ENCODE measurements around the gene CIP2A. TPM values are rescaled to one million over a fixed set of nuclear protein-coding genes. Genes with fewer than 3 reads are reported as not detected.

Gene CIP2A
- total and polyA plus RNA-seq, 2 donors (not counting 1 experiment from before 2014, with no cell fraction given), result 7.9 to 10.1 TPM

GRCh38 chr3:108510496-108510895 lies 78.7 kb downstream of the CIP2A start, which contains the start of gene MYH15:
MYH15 (minus strand) TSS chr3:108510596; CDS start chr3:108510530, 66 bp downstream.
- no peaks in the 10 kb centered on the region for H3K27me3 ChIP-seq (ENCODE audit: control insufficient read depth, insufficient read depth, low read length)
- H3K4me2 ChIP-seq (ENCODE audit: extremely low read depth, insufficient read depth, low read length), result no peak within 1 kb of the TSS
- H3K9ac ChIP-seq (ENCODE audit: insufficient read depth, low read length), result no peak within 1 kb of the TSS
- H3K36me3 ChIP-seq (ENCODE audit: control insufficient read depth, insufficient read depth, low read length), result no peaks in the 10 kb centered on the region
- no peak within 1 kb of the TSS for H2AFZ ChIP-seq (ENCODE audit: low read length)
- no peak within 1 kb of the TSS for H3K4me3 ChIP-seq (replicated peaks in 1 of 4; ENCODE audit: control extremely low read depth in 1 of 4, insufficient read depth in 1 of 4, low read depth in 3 of 4, low read length in 4 of 4)
- TF ChIP-seq EZH2 (IDR thresholded peaks at IDR 0.05; ENCODE audit: low read length, missing control alignments) (no peak), CTCF (conservative IDR thresholded peaks at IDR 0.05 in 1 of 2, IDR thresholded peaks at IDR 0.05 in 1 of 2; ENCODE audit: low read depth in 1 of 2, low read length in 2 of 2) (no peak)
- H3K79me2 ChIP-seq (ENCODE audit: control insufficient read depth, insufficient read depth, low read length), result no peaks in the 10 kb centered on the region
- H3K9me3 ChIP-seq (ENCODE audit: control insufficient read depth, insufficient read depth, low read depth, low read length), result no peaks in the 10 kb centered on the region
- H3K27ac ChIP-seq (ENCODE audit: insufficient read depth, low read length), result no peak within 1 kb of the TSS
- H3K4me1 ChIP-seq (ENCODE audit: control insufficient read depth, extremely low read depth, insufficient read depth, low read length), result no peaks in the 10 kb centered on the region
- no peak for DNase-seq (ENCODE audit: low read depth in 2 of 2)
- no peaks in the 10 kb centered on the region for H4K20me1 ChIP-seq (ENCODE audit: control insufficient read depth, extremely low read depth, insufficient read depth, low read length)

- no peak for TF ChIP-seq EZH2 (IDR thresholded peaks at IDR 0.05; ENCODE audit: low read length, missing control alignments)
- TF ChIP-seq CTCF (conservative IDR thresholded peaks at IDR 0.05 in 1 of 2, IDR thresholded peaks at IDR 0.05 in 1 of 2; ENCODE audit: low read depth in 1 of 2, low read length in 2 of 2), result no peak
- H3K4me2 ChIP-seq (ENCODE audit: extremely low read depth, insufficient read depth, low read length), result no peak overlapping the region
- H3K27me3 ChIP-seq (ENCODE audit: control insufficient read depth, insufficient read depth, low read length), result no peaks in the 10 kb centered on the region
- no peaks in the 10 kb centered on the region for H3K4me1 ChIP-seq (ENCODE audit: control insufficient read depth, extremely low read depth, insufficient read depth, low read length)
- H3K9ac ChIP-seq (ENCODE audit: insufficient read depth, low read length), result no peak overlapping the region
- no peak overlapping the region for H3K4me3 ChIP-seq (replicated peaks in 1 of 4; ENCODE audit: control extremely low read depth in 1 of 4, insufficient read depth in 1 of 4, low read depth in 3 of 4, low read length in 4 of 4)
- no peak overlapping the region for H2AFZ ChIP-seq (ENCODE audit: low read length)
- no peaks in the 10 kb centered on the region for H3K79me2 ChIP-seq (ENCODE audit: control insufficient read depth, insufficient read depth, low read length)
- DNase-seq (ENCODE audit: low read depth in 2 of 2), result no peak
- no peaks in the 10 kb centered on the region for H3K36me3 ChIP-seq (ENCODE audit: control insufficient read depth, insufficient read depth, low read length)
- no peaks in the 10 kb centered on the region for H4K20me1 ChIP-seq (ENCODE audit: control insufficient read depth, extremely low read depth, insufficient read depth, low read length)
- H3K9me3 ChIP-seq (ENCODE audit: control insufficient read depth, insufficient read depth, low read depth, low read length), result no peaks in the 10 kb centered on the region
- no peak overlapping the region for H3K27ac ChIP-seq (ENCODE audit: insufficient read depth, low read length)
Observed at GRCh38 chr3:108509871-108510270, 79.4 kb downstream of the CIP2A start.

GRCh38 chr3:108509263-108509662 lies 80.0 kb downstream of the CIP2A start:
- no peak overlapping the region for H3K4me3 ChIP-seq (replicated peaks in 1 of 4; ENCODE audit: control extremely low read depth in 1 of 4, insufficient read depth in 1 of 4, low read depth in 3 of 4, low read length in 4 of 4)
- H2AFZ ChIP-seq (ENCODE audit: low read length), result no peak overlapping the region
- no peak for DNase-seq (ENCODE audit: low read depth in 2 of 2)
- H3K36me3 ChIP-seq (ENCODE audit: control insufficient read depth, insufficient read depth, low read length), result no peaks in the 10 kb centered on the region
- H4K20me1 ChIP-seq (ENCODE audit: control insufficient read depth, extremely low read depth, insufficient read depth, low read length), result no peaks in the 10 kb centered on the region
- no peak for TF ChIP-seq EZH2 (IDR thresholded peaks at IDR 0.05; ENCODE audit: low read length, missing control alignments)
- H3K79me2 ChIP-seq (ENCODE audit: control insufficient read depth, insufficient read depth, low read length), result no peaks in the 10 kb centered on the region
- H3K9ac ChIP-seq (ENCODE audit: insufficient read depth, low read length), result no peak overlapping the region
- H3K4me1 ChIP-seq (ENCODE audit: control insufficient read depth, extremely low read depth, insufficient read depth, low read length), result no peaks in the 10 kb centered on the region
- H3K9me3 ChIP-seq (ENCODE audit: control insufficient read depth, insufficient read depth, low read depth, low read length), result no peaks in the 10 kb centered on the region
- no peaks in the 10 kb centered on the region for H3K27me3 ChIP-seq (ENCODE audit: control insufficient read depth, insufficient read depth, low read length)
- no peak overlapping the region for H3K4me2 ChIP-seq (ENCODE audit: extremely low read depth, insufficient read depth, low read length)
- H3K27ac ChIP-seq (ENCODE audit: insufficient read depth, low read length), result no peak overlapping the region

All from fibroblast of lung (primary cell).